Measurements from ENCODE around the gene ELN. TPM values are rescaled to one million over a fixed set of nuclear protein-coding genes. Genes with fewer than 3 reads are reported as not detected.

The ELN gene
- polyA plus RNA-seq, 1 experiment: 2.1 TPM

DNA sequence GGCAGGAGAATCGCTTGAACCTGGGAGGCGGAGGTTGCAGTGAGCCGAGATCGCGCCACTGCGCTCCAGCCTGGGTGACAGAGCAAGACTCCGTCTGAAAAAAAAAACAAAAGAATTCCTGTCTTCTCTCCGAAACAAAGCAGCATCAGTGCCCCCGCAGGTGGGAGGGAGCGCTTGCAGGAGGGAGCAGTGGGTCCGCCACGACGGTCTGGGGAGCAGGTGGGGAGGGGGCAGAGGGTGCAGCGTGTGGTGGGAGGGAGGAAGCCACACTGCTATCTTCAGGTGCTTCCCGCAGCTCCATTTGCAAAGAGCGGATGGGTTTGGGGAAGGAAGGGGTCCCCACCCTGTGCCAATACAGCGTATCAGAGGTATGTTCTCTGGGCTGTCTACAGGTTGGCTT, 87.4 kb downstream of the ELN start:
- H3K27ac ChIP-seq (ENCODE audit: low read depth, low read length): no peak overlapping the region
- no peak for DNase-seq (ENCODE audit: low read depth, low spot score)
- H3K4me3 ChIP-seq (ENCODE audit: low read depth, low read length): no peak overlapping the region
- TF ChIP-seq, protein P1, sequence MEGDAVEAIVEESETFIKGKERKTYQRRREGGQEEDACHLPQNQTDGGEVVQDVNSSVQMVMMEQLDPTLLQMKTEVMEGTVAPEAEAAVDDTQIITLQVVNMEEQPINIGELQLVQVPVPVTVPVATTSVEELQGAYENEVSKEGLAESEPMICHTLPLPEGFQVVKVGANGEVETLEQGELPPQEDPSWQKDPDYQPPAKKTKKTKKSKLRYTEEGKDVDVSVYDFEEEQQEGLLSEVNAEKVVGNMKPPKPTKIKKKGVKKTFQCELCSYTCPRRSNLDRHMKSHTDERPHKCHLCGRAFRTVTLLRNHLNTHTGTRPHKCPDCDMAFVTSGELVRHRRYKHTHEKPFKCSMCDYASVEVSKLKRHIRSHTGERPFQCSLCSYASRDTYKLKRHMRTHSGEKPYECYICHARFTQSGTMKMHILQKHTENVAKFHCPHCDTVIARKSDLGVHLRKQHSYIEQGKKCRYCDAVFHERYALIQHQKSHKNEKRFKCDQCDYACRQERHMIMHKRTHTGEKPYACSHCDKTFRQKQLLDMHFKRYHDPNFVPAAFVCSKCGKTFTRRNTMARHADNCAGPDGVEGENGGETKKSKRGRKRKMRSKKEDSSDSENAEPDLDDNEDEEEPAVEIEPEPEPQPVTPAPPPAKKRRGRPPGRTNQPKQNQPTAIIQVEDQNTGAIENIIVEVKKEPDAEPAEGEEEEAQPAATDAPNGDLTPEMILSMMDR (IDR thresholded peaks at IDR 0.05; ENCODE audit: low read depth, low read length): no peak
- POLR2A ChIA-PET: no interaction called here
- no peaks in the 10 kb centered on the region; the same call in 1 of the 2 replicates for H3K9me3 ChIP-seq (ENCODE audit: control insufficient read depth, insufficient read depth, low read length)
- H3K27me3 ChIP-seq (ENCODE audit: control insufficient read depth, insufficient read depth, low read length): no peaks in the 10 kb centered on the region
- CTCF ChIA-PET: no interaction called here

DNA sequence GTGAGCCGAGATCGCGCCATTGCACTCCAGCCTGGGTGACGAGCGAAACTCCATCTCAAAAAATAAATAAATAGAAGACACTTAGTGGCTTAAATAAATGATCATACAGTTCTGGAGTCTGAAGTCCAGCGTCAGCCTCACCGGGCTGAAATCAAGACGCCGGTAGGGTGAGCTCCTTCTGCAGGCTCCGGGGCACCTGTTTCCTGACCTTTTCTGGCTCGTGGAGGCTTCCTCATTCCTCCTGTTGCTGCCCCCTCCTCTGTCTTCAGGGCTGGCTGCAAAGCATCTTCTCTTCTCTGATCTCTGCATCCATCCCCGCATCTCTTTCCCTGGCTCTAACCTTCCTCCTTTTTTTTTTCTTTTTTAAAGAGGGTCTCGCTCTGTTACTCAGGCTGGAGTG, 88.4 kb downstream of the ELN start:
- Histone ChIP-seq H3K27ac (ENCODE audit: low read depth, low read length) (no peak overlapping the region), H3K9me3 (ENCODE audit: control insufficient read depth, insufficient read depth, low read length) (no peaks in the 10 kb centered on the region; the same call in 1 of the 2 replicates), H3K27me3 (ENCODE audit: control insufficient read depth, insufficient read depth, low read length) (no peaks in the 10 kb centered on the region), H3K4me3 (ENCODE audit: low read depth, low read length) (no peak overlapping the region)
- DNase-seq (ENCODE audit: low read depth, low spot score): no peak
- ChIA-PET CTCF (interaction anchor here (0.7 kb wide), 1 partner anchor 285 kb away, joined by 3 read pairs; no protein-coding TSS in a partner anchor), POLR2A (interaction anchor here (1.0 kb wide), 1 partner anchor 58 kb away, joined by 3 read pairs; the partner anchor contains the start of gene EIF4H)
- TF ChIP-seq, protein P1 (IDR thresholded peaks at IDR 0.05; ENCODE audit: low read depth, low read length): no peak

Other genes starting within 250 kb of the ELN start
- gene CLDN4, start 197.2 kb upstream of the ELN start, polyA plus RNA-seq (2011; rRNA removed): 0.15 and 0.16 TPM in 2 replicates
- gene METTL27, start 185.7 kb upstream of the ELN start, polyA plus RNA-seq (2011; rRNA removed): 2.6 and 4.4 TPM in 2 replicates
- not detected in 2 replicates for gene TMEM270, start 167.0 kb upstream of the ELN start, polyA plus RNA-seq (2011; rRNA removed)
- 33.0 and 52.8 TPM in 2 replicates for gene LIMK1, start 55.6 kb downstream of the ELN start, polyA plus RNA-seq (2011; rRNA removed)
- gene EIF4H, start 146.2 kb downstream of the ELN start, polyA plus RNA-seq (2011; rRNA removed): 378 and 404 TPM in 2 replicates
- gene LAT2, start 181.8 kb downstream of the ELN start, polyA plus RNA-seq (2011; rRNA removed): 0.22 and 0.26 TPM in 2 replicates
- gene RFC2, start 226.2 kb downstream of the ELN start, polyA plus RNA-seq (2011; rRNA removed): 11.3 and 15.4 TPM in 2 replicates